HepG2 (cell line): ENCODE data around the gene TMEM129. TPM values are rescaled to one million over a fixed set of nuclear protein-coding genes. Genes with fewer than 3 reads are reported as not detected.

ENCODE experiments used
- ATF2 ChIP-seq: sonication (generic); formaldehyde crosslinking; IDR thresholded peaks from 2 replicates; pipeline ENCODE4 v1.4.0; 2020; ENCODE audit warnings: missing genetic modification reagents
- FOXP4 ChIP-seq: sonication (generic); formaldehyde crosslinking; IDR thresholded peaks from 2 replicates; pipeline ENCODE4 v1.4.0; 2020; ENCODE audit warnings: missing genetic modification reagents
- GABPA ChIP-seq, 2 experiments: IDR thresholded peaks; 2 replicates each; pipeline ENCODE4 v1.6.1; 2011 to 2016; ENCODE audit warnings: low read depth in 2 of 2, low read length in 1 of 2, missing biosample characterization in 1 of 2, missing genetic modification characterization in 1 of 2
- GABPB1 ChIP-seq: IDR thresholded peaks from 2 replicates; pipeline ENCODE4 v1.6.1; 2016; ENCODE audit warnings: mild to moderate bottlenecking, missing genetic modification reagents, moderate library complexity, missing compliant biosample characterization
- HMGXB3 ChIP-seq: sonication (generic); formaldehyde crosslinking; IDR thresholded peaks from 2 replicates; pipeline ENCODE4 v1.4.0; 2020; ENCODE audit warnings: missing genetic modification reagents, borderline replicate concordance
- HOXA5 ChIP-seq: sonication (generic); formaldehyde crosslinking; IDR thresholded peaks from 2 replicates; pipeline ENCODE4 v1.4.0; 2020; ENCODE audit warnings: missing genetic modification reagents
- KLF9 ChIP-seq: IDR thresholded peaks from 2 replicates; pipeline ENCODE4 v1.6.1; 2016; ENCODE audit warnings: low read depth
- NFIB ChIP-seq: sonication (generic); formaldehyde crosslinking; IDR thresholded peaks from 2 replicates; pipeline ENCODE4 v1.9.0; 2021; ENCODE audit warnings: missing genetic modification reagents, mild to moderate bottlenecking, borderline replicate concordance
- SIN3A ChIP-seq: IDR thresholded peaks from 2 replicates; pipeline ENCODE4 v1.6.1; 2011; ENCODE audit warnings: low read depth, mild to moderate bottlenecking, control low read depth, low read length, borderline replicate concordance
- TFDP1 ChIP-seq: IDR thresholded peaks from 2 replicates; pipeline ENCODE4 v1.6.1; 2016; ENCODE audit warnings: missing compliant biosample characterization, missing genetic modification reagents, borderline replicate concordance
- ZC3H13 ChIP-seq: sonication (generic); formaldehyde crosslinking; IDR thresholded peaks from 2 replicates; pipeline ENCODE4 v1.8.1; 2023; ENCODE audit warnings: mild to moderate bottlenecking, missing genetic modification reagents, moderate library complexity
- ZNF138 ChIP-seq: sonication (generic); formaldehyde crosslinking; IDR thresholded peaks from 2 replicates; pipeline ENCODE4 v1.5.0; 2020; ENCODE audit warnings: mild to moderate bottlenecking, low read depth, missing genetic modification reagents
- ZNF20 ChIP-seq: sonication (generic); formaldehyde crosslinking; IDR thresholded peaks from 2 replicates; pipeline ENCODE4 v1.4.0; 2020; ENCODE audit warnings: mild to moderate bottlenecking, moderate library complexity, missing genetic modification reagents
- ZNF687 ChIP-seq: sonication (generic); formaldehyde crosslinking; IDR thresholded peaks from 2 replicates; pipeline ENCODE4 v1.5.1; 2020; ENCODE audit warnings: mild to moderate bottlenecking, missing genetic modification reagents, moderate library complexity
- polyA plus RNA-seq, 8 experiments: library from polyadenylated mRNA; depleted of rRNA in 3 of 8; stranded (reverse) in 7 of 8; unstranded in 1 of 8; fragments of >200 nt; fragmentation: Illumina TruSeq in 4 of 8; extraction: Trizol in 4 of 8; gene quantifications; 2 replicates each; pipeline versions ENCODE4 v1.2.1 to v1.2.3, GENCODE V29; 2011 to 2016; ENCODE audit warnings: low read depth in 4 of 8, missing spikeins in 1 of 8, mixed read lengths in 1 of 8; ENCODE audit not compliant: insufficient read depth in 1 of 8
- total RNA-seq, 5 experiments: library from RNA; depleted of rRNA; stranded (reverse); fragments of >200 nt; fragmentation: Illumina TruSeq; extraction: Trizol; gene quantifications; 2 replicates each; pipeline ENCODE4 v1.2.3, GENCODE V29; 2016; ENCODE audit warnings: low read depth in 1 of 5

Gene TMEM129
- total and polyA plus RNA-seq, 2 of the 13 experiments (the other 11 are each of a cell fraction or from before 2014, with no cell fraction given), result 19.0 to 25.8 TPM

GRCh38 chr4:1712216-1713002 lies 8.7 kb downstream of the TMEM129 start, which contains the start of gene SLBP (continued):
- TF ChIP-seq HOXA5 (CRISPR knock-in tag) (peak; percentile 98), GABPA (IDR thresholded peaks at IDR 0.05; ENCODE audit: low read depth, low read length) (no peak), GABPA (CRISPR knock-in tag; IDR thresholded peaks at IDR 0.05; ENCODE audit: low read depth) (peak; percentile 83), ZC3H13 (CRISPR knock-in tag) (peak; percentile 91), HMGXB3 (CRISPR knock-in tag) (peak; percentile 87; the same call in 1 of the 2 replicates), KLF9 (CRISPR knock-in tag) (peak; percentile 97), ATF2 (CRISPR knock-in tag) (peak; percentile 87; the same call in 1 of the 2 replicates), GABPB1 (peak; percentile 90), NFIB (CRISPR knock-in tag) (peak; percentile 95), TFDP1 (CRISPR knock-in tag) (peak; percentile 99), ZNF687 (CRISPR knock-in tag) (peak; percentile 97), ZNF20 (CRISPR knock-in tag) (peak; percentile 86; the same call in 1 of the 2 replicates), FOXP4 (CRISPR knock-in tag) (peak; percentile 72), ZNF138 (CRISPR knock-in tag) (peak; percentile 98), SIN3A (peak; percentile 99)
